HG03196 (cell line): ENCODE results near the gene KANSL2.

ENCODE experiments used
- ATAC-seq: cut with Tn5 transposase; IDR thresholded peaks from one replicate; pipeline ENCODE4 v1.9.1; 2021; ENCODE audit not compliant: unreplicated experiment

KANSL2 gene

GRCh38 chr12:48613321-48613720 is 68.7 kb downstream of the KANSL2 start:
- no peak for ATAC-seq
